Activated T-cell treated with anti-CD3 and anti-CD28 coated beads for 48 hours (primary cell): ENCODE results near the gene KIF6.
A peak's percentile ranks its signal among the peaks of the same experiment; 100 is the strongest.

Source experiments
- DNase-seq: peaks from one replicate; pipeline ENCODE4 v3.0.0-alpha.2; 2020; ENCODE audit warnings: low read depth

The KIF6 gene

DNA sequence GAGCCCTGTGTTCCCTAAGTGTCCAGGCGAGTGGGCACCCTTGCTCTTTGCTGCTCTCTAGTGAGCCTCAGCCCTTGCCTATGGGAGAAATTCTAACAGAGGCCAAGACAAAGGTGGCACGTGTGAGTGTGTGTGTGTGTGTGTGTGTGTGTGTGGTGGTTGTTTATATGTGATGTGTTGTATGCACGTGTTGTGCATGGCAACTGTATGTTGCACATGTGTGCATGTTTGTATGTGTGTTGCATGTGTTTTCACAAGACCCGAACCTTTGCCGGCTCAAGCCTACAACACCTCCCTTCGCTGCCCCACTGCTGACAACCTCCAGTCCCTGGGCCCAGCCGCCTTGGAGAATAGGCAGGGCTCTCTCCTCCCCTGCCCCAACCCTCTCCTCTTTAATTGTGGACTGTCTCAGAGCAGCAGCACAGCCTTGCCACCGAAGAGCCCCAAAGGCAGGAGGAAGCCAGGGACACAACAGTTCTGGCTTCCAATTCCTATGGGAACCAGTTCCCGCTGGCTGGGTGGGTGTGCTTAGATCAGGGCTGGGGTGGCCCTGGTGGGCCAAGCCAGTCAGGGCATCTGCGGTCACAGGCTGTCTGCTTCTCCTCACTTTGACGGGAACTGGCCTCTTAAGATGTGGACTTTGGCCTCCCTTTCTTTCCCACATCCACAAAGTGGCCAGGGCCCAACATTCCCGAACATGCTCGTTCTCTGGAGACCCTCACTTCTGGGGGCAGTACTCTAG, 405.4 kb downstream of the KIF6 start:
- no peak for DNase-seq

DNA sequence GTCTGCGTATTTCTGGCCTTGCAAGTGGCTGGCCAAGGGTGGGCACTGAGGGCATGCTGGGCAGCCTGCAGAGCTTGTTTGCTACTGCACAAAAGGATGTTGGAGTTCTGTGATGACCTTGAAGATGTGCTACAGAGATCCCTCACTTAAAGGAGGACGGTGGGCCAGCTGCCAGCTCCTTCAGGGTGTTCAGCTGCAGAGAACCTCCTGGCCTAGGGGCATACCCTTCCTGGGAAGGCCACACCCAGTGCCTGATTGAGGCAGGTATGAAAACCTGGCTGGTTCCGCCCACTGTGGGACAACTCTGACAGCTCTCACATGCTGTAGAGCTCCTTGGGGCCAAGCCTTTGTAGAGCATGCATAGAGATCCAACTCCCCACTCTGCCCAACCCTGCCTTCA, 408.0 kb downstream of the KIF6 start:
- no peak for DNase-seq

DNA sequence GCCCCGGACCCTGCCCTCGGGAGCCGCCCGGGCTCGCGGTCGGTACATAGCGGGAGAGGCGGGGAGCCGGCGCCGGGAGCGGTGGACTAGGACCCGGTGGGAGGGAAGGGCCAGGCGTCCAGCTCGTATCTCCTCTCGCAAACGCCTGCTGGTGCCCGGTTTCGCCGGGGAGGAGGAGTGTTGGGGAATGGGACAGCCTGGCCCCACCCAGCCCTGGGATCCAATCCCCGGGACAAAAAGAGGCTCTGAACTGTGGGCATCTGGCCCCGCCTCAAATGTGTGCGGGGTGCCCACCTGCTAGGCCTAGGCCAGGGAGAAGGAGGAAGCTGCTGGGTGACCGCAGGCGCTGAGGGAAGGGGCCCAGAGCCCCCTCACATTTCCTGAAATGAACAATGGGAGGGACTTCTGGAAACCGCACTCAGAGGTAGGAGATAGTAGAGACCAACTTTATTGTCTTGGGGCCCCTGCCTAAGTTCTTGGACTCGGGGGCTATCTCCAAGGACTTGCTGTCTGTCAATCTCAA, 410.9 kb downstream of the KIF6 start, which contains the start of gene KCNK17:
Gene KCNK17, minus strand, starts transcription at position 147 of the 523 bp plus-strand sequence. Its CDS starts 99 bp downstream, at position 48.
- no peak for DNase-seq

DNA sequence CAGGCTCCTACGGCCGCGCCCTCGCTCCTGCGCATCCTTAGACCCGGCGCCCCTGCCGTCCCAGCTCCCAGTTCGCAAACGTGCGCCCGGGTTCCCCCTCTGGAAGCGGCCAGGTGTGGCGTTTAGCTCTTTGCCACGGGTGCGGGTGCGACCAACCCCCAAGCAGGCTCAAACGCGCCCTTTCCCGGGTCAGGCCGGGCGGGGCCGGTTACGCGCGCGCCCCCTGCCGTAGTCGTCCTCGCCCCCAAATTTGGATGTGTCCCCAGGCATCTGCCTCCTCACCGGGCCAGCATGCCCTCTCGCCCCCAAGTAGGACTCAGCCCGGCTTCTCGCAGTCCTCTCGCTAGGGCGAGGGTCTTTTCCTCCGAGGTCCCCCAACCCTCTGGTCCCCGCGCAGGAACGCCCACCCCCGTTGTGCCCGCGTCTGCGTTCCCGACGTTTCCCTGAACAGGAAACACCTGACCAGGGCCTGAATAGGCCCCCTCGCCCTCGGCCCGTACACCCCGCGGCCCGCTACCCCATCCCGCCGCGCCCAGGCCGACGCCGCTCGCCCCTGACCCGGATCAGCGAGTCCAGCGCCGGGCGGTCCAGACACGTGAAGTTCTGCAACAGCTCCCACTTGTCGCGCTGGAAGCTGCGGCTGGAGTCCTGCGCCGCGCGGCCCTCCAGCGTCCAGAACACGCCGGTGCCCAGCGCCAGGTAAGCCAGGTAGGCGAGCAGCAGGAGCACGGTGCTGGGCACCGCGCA, 411.5 kb downstream of the KIF6 start:
- DNase-seq = no peak

DNA sequence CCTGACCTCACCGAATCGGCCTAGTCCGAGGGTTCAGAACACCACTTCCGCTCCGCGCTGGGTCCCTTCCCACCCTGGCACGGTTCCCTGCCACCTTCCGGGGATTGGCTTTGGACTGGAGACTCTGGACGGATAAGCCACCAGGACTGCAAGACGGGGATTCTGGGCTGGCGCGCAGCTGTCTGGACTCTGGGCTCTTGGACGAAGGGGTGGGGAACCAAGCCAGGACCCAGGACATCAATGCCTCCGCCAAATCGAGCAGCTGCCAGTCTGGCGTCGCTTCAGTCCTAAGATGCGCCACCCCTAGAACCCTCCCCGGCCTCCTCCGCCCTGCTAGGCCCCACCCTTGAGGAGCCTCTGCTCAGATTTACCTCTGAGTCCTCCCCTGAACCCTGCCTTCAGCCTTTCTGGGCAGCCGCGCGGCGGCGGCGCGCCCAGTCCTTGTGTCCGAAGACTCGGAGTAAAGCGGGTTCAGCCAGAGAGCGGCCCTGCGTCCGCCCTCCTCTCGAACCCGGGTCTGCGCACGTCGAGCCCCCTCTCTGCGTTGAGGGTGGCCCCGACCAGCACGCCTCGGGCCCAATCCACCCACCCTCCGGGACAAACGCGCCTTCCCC, 412.2 kb downstream of the KIF6 start:
- no peak for DNase-seq

DNA sequence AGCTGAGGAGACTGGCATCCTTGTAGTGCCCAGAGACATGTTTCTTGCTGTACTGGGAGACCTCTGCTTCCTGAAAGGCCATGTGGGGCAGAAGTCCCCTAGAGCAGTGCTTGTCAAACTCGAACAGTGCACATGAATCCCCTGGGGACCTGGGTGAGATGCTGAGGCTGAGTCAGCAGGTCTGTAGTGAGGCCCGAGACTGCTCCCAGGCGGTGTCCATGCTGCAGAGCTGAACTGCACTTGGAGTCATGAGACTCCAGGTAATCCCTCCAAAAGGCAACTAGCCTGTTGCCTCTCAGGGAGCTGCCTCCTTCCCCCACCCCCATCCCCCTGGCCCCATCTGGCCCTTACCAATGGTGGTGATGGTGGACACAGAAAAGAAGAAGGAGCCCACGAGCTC, 414.7 kb downstream of the KIF6 start:
- no peak for DNase-seq

DNA sequence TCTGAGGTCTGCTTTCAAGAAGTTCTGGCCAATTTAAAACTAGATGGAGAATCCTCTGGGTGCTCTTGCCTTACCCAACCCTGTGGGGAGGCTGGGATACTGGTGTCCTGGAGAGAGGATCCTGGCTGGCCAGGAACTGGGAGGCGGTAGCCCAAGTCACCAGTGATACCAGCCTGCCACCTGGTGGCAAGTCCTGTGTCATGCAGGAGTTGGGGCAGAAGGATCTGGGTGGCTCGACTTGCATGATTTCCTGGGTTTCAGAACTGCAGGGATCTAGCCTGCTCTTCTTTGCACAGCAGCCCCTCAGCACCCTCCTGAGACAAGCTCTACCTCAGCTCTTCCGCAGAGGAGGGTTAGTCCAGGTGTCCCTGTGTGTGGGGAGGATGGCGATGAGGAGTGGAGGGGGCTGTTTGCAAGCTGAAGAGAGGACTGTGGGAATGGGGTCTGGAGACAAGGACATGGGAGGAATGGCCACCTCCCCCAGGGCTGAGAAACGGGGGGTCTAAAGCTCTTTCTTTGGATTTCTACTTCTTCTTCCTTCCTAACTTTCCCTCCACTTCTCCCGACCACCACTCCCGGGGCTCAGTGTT, 415.2 kb downstream of the KIF6 start:
- DNase-seq = peak; percentile 52

DNA sequence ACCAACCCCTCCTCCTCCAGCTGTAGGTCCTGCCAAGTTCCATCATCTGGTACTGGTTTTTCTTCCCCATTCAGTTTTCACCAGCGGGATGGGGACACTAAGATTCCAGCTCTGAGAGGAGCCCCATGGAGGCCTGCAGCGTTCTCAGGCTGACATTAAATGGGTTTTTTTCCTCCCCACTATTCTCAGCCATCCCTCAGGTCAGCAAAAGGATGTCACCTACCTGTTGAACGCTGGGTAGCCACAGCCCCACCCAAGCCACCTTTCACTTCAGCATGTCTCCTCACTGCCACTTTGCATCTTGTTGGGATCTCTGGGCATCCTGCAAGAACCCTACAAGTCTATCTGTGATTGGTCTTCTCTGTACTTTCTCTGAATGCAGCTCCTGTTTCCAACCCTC, 417.7 kb downstream of the KIF6 start:
- DNase-seq = no peak

DNA sequence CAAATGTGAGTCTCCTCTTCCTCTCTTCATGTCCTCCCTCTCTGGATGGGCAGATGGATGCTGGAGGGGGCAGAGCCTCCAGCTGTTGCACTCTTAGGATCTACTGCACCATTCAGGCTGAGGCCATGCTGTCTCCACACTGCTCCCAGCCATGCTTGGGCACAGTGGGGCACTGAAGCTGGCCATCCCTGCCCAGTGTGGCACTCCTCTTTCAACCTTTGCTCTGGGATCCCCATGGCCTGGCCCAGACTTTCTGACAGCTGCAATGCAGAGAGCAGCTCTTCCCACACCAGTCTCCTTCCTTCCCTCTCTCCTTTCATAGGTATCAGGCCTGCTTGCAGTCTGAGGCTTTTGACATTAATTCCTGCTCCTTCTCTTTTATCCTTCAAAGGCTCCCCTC, 420.3 kb downstream of the KIF6 start:
- no peak for DNase-seq

DNA sequence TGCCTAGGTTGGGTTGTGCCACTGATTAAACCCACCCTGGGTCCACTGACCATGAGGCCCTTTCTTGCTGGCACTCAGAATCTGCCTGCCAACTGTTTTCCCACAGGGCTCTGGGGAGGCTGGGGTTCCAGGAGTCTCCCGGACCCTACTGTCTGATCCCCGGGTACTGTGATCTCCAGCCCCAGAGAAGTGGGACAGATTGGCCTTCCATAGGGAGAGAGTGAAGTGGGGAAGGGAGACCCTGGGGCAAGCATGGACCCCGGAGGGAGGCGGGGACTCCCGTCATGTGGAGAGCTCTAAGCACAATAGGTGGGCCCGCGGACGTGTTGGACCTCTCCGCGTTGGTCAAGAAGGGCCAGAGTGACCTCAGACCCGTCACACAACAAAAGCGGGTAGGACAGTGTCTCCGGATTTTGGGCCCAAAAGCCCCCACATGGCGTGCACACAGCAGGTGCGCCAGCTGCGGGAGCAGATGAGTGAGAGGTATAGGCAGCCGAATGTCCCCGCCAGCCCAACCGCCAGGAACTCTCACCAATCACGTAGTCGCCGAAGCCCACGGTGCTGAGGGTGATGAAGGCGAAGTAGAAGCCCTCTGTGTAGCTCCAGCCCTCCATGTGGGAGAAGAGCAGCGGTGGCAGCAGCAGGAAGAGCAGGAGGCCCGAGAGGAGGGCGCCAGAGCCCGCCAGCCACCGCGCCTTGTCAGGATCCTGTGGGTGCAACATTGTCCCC, 421.6 kb downstream of the KIF6 start:
- no peak for DNase-seq

DNA sequence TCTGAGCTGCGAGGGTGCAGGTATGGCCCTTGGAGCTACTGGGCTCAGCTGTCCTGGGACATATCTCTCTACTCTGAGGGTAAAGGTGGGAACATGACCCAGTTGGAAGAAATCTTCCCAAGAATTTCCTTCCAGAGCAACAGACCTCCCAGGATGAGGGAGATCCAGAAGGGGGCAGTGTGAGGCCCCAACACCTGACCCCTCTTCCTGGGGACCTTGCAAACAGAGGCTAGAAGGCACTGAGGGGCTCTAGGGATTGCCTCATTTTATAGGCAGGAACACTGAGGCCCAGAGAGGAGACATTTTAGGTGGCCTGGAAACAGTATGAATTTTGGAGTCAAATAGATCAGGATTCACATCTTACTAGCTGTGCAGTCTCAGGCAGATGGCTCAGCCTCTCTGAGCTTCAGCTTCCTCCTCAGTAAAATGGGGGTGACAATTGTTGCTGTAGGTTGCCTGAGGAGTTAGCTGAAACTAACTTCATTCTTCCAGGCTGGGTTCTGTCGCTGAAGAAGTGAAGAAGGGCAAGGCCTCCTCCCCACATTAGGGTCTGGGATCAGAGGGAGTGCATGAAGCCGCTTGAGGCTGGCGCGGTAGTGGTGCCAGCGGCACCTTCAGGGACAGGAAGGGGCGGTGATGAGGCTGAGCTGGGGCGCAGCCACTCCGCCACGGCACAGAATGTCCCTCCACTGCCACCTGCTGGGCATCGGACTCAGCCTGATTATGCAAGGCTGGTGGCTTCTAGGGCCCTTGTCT, 422.4 kb downstream of the KIF6 start:
- peak; percentile 84 for DNase-seq

DNA sequence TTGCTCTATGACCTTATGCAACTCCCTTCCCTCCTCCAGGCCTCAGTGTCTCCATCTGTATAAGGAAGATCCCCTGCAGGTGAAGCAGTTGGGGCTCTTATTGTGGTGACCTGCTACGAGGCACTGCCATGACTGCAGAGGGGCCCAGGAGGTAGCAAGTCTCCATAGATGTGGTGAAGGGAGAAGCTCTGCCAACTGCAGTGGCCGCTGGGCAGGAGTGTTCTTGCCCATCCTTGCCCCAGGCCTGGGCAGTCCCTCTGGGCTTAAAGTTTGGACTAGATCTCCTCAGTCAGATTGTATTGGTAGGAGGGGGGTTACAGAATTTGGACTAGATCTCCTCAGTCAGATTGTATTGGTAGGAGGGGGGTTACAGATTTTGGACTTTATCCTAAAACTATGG, 423.2 kb downstream of the KIF6 start:
- no peak for DNase-seq

DNA sequence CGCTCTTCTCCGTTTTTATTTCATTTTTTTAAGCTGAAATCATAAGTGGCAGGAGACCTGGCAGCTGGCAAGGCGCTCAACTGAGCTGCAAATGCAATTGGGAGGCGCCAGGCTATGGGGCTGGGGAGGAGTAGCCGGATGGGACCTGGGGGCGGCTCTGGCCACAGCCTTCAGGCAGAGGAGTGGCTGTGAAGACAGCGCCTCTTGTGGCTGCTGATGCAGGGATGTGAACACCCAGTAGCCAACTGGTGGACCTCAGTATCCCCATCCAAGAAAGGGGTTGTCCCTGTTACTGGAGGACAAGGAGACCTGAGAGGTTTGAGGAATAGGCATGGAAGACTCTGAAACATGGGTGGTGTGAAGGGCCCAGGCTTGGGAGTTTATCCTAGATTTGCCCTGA, 423.6 kb downstream of the KIF6 start:
- DNase-seq = no peak

DNA sequence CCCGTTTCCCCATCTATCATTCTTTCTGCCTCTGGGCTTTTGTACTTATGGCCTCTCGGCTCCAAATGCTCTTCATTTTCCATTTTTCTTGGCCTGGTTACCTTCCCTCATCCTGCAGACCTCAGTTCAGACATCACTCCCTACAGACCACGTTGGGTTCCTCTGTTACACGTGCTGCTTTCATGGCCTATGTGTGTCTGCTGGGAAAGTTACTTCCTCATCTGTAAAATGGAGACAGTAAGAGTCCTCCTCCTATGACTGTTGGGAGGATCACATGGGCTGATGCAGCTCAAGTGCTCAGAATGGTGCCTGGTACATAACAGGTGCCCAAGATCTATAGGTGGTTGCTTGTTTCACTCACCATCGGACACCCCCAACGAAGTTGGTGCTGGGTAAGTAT, 424.5 kb downstream of the KIF6 start:
- DNase-seq = no peak

DNA sequence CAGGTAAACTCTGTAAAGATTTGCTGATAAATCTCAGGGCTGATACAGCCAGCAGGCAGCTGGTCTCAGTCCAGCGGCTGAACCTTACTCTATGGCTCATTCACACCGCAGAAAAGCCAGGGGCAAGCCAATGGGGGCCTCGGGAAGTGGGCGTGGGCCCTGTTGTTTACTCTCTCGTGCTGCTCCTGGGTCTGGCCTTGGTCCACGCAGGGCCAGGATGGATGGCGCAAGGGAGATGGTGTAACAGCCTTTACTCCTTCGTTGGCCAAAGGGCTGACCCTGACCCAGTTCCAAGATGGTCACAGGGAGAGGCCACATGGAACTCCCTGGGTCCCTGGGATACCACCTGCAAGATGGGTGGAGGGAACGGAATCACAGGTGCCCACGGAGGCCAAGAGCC, 427.1 kb downstream of the KIF6 start:
- DNase-seq = no peak

DNA sequence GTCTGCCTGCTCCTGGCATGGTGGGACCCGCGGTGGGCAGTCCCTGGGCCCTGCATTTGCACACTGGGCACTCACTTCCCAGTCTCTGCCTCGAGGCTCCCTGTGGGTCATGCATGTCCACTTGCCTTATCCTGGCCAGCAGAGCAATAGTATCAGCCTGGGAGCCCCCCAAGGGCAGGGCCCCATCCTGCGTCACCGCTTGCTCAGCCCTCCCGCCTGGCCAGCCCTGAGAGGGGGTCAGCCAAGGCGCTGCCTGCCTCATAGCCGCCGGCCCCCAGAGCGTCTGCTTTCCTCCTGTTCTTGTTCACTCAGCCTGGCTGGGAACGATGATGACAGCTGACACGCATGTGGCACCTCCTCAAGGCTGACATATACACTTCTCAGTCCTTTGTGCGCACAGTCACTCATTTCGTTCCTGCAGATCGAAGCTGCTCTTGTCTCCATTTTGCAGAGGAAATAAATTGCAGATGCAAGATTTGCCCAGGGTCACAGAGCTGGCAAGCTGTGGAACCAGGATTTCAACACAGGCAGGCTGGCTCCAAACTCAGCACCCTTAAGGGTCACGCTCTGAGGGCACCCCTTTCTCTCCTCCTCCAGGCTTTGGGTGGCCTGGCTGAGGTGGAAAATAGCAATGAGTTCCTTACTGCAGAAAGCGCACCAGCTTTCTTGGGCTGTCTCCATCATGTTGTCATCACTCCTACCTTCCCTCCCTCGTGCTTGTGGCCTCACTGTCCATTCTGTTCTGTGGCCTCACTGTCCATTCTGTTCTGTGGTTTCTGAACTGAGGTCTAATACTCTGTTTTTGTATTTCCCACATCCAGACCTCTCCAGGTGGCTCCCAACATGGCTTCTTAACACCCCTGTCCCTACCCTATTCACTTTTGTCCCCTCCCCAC, 428.2 kb downstream of the KIF6 start:
- DNase-seq = no peak

DNA sequence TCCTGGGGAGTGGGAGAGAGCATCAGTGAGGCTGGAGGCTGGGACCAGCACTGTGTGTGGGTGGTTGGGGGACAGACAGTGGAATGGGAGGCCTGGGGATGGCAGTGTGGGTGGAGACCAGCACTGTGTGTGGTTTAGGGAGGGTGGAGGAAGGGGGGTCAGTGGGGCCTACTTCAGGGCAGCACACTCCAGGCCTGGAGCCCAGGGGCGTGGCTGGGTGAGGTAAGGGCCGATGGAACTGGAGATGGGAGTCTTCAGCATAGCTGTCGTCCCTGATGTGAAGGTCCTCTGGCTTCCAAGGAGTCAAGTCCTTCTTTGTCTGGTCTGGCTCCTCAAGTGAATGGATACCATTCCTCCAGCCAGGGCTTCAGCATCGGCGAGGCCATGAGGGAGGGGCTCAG, 429.6 kb downstream of the KIF6 start:
- no peak for DNase-seq

DNA sequence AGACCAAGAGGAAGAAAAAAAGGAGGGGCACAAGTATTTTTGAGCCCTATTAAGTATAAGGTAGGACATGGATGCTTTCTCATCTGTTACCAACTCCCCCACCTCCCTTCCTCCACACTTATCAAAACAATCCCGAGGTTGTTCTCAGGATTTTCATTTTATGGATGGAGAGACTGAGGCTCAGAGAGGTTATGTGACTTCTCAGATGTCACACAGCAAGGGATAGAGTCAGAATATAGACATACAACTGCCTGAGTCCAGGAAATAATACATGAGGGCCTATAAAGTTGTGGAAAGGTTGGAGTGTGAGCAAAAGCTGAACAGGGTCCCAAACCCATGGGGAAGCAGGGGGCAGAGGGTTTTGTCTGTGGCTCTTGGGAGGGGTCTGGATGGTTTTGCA, 430.3 kb downstream of the KIF6 start:
- DNase-seq = no peak

DNA sequence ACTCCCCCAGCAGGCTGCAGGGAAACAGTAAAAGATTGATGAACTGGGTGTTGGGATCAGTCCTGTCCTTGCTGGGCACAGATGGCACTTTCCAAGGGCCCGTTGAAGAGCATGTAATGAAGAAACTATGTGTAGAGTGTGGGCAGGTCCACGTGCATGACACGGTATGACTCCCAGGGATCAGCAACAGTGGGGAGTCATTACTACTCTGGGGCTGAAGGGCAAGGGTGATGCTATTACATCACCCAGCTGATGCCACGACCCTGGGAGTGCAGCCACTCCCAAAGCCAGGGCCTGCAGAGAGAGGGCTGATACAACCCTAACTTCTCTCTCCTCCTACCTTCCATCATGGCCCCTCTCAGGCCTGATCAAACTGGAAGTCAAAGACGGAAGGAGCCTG, 431.1 kb downstream of the KIF6 start:
- DNase-seq = no peak

DNA sequence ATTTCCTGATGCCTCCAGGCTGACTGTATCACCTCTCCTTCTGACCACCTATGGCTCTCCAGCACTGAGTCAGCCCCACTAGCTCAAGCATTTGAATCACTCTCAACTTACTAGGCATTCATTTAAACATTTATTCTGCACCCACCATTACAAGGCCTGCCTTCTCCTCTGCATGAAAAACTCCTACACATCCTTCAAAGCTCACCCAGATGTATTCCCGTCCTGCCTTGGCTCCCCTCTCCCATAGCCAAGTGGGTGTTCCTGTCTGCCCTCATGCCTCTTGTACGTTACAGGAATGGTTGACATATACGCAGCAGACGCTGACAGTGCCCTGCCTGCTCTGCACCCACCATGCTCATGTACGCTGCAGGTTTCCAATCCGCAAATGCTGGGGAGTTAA, 432.6 kb downstream of the KIF6 start:
- DNase-seq = no peak
